Measurements from ENCODE around the gene TSPAN16.

DNA sequence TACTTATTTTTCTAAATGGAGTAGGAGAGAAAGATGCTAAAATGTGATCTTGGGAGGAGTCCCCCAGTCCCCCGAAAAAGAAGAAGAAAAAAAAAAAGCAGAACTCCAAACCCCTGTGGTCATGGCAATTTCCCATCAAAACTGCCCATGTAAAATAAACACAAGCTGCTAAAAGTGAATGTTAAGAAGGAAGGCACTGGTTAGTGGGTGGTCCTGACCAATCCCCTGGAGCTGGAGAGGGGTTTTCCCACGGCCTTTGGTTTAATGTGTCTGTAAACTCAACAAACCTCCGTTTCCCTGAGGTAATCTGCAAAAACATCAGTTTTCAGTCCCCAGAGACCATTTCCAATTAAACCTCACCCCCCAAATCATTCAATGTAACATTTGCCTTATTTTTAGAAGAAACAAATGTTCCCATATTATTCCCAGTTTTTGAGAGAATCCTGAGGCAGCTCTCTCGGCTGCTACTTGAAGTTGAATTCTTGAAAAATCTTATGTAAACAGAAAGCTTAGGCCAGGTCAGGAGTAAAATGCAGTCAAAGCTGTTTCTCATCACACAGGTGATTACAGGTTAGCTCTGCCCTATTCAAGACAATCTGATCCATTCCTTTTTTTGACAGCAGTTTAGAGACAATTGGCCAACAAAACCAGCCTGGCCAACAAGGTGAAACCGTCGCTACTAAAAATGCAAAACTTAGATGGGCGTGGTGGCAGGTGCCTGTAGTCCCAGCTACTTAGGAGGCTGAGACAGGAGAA lies 26.5 kb downstream of the TSPAN16 start:
- TF ChIP-seq, protein P1, sequence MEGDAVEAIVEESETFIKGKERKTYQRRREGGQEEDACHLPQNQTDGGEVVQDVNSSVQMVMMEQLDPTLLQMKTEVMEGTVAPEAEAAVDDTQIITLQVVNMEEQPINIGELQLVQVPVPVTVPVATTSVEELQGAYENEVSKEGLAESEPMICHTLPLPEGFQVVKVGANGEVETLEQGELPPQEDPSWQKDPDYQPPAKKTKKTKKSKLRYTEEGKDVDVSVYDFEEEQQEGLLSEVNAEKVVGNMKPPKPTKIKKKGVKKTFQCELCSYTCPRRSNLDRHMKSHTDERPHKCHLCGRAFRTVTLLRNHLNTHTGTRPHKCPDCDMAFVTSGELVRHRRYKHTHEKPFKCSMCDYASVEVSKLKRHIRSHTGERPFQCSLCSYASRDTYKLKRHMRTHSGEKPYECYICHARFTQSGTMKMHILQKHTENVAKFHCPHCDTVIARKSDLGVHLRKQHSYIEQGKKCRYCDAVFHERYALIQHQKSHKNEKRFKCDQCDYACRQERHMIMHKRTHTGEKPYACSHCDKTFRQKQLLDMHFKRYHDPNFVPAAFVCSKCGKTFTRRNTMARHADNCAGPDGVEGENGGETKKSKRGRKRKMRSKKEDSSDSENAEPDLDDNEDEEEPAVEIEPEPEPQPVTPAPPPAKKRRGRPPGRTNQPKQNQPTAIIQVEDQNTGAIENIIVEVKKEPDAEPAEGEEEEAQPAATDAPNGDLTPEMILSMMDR (IDR thresholded peaks at IDR 0.05) = no peak
- TF ChIP-seq POLR2A (IDR thresholded peaks at IDR 0.05) = no peak

All from right lobe of liver (tissue), 4 donors.